ENCODE measurements around the gene PDXDC1.

The PDXDC1 gene

GRCh38 chr16:15031179-15031578, 56.4 kb downstream of the PDXDC1 start:
- H3K27me3 ChIP-seq (ENCODE audit: insufficient read depth, low read depth, severe bottlenecking), result no peaks in the 10 kb centered on the region
- H3K36me3 ChIP-seq, result peaks cover 55% of the 10 kb centered on the region
- no peak overlapping the region for H3K27ac ChIP-seq
- H3K4me3 ChIP-seq (ENCODE audit: low read depth, low read length), result no peak overlapping the region
- TF ChIP-seq CTCF (IDR thresholded peaks at IDR 0.05; ENCODE audit: low read depth, low read length), result no peak
- H3K9me3 ChIP-seq (ENCODE audit: severe bottlenecking), result no peaks in the 10 kb centered on the region
- DNase-seq, result no peak

GRCh38 chr16:15031586-15031985, 56.8 kb downstream of the PDXDC1 start:
- DNase-seq, result no peak
- Histone ChIP-seq H3K4me3 (ENCODE audit: low read depth, low read length) (no peak overlapping the region), H3K27me3 (ENCODE audit: insufficient read depth, low read depth, severe bottlenecking) (no peaks in the 10 kb centered on the region), H3K36me3 (peaks cover 59% of the 10 kb centered on the region), H3K27ac (no peak overlapping the region), H3K9me3 (ENCODE audit: severe bottlenecking) (no peaks in the 10 kb centered on the region)
- TF ChIP-seq CTCF (IDR thresholded peaks at IDR 0.05; ENCODE audit: low read depth, low read length), result no peak

DNA sequence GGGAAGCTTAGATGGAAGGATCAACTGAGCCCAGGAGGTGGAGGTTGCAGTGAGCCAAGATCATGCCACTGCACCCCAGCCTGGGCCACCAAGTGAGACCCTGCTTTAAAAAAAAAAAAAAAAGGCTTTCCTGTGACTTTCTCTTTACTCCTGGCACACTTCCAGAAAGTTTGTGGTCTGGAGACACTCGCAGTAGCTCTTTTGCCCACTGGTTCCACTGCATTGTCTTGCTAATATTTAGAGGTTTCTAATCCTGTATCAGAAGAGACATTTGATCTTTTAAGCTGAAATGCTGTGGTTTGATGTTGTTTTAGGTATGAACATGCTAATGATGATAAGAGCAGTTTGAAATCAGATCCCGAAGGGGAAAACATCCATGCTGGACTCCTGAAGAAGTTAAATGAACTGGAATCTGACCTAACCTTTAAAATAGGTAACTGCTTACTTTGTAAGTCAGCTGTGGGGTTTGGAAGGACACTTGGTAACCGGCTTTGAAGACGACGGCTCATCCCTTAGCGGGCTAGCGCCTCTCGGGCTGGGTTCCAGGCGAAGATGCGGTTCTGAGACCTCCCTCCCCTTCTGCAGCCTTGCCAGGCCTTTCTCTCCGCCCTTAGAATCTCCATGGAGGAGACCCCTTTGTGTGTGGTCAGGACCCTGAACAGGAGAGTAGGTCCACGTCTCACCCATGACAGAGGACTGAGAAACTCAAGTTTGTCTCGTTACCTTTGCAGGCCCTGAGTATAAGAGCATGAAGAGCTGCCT, 57.9 kb downstream of the PDXDC1 start:
- Histone ChIP-seq H3K36me3 (peaks cover 68% of the 10 kb centered on the region), H3K9me3 (ENCODE audit: severe bottlenecking) (no peaks in the 10 kb centered on the region), H3K27me3 (ENCODE audit: insufficient read depth, low read depth, severe bottlenecking) (no peaks in the 10 kb centered on the region), H3K4me3 (ENCODE audit: low read depth, low read length) (no peak overlapping the region), H3K27ac (no peak overlapping the region)
- DNase-seq, result no peak
- no peak for TF ChIP-seq CTCF (IDR thresholded peaks at IDR 0.05; ENCODE audit: low read depth, low read length)

- TF ChIP-seq CTCF (IDR thresholded peaks at IDR 0.05; ENCODE audit: low read depth, low read length), result no peak
- Histone ChIP-seq H3K27me3 (ENCODE audit: insufficient read depth, low read depth, severe bottlenecking) (no peaks in the 10 kb centered on the region), H3K36me3 (peaks cover 72% of the 10 kb centered on the region), H3K27ac (no peak overlapping the region), H3K9me3 (ENCODE audit: severe bottlenecking) (no peaks in the 10 kb centered on the region), H3K4me3 (ENCODE audit: low read depth, low read length) (no peak overlapping the region)
- DNase-seq, result no peak
Measured at GRCh38 chr16:15033309-15033707, 58.5 kb downstream of the PDXDC1 start.

- TF ChIP-seq CTCF (IDR thresholded peaks at IDR 0.05; ENCODE audit: low read depth, low read length), result no peak
- Histone ChIP-seq H3K4me3 (ENCODE audit: low read depth, low read length) (no peak overlapping the region), H3K27me3 (ENCODE audit: insufficient read depth, low read depth, severe bottlenecking) (no peaks in the 10 kb centered on the region), H3K27ac (no peak overlapping the region), H3K36me3 (peaks cover 70% of the 10 kb centered on the region), H3K9me3 (ENCODE audit: severe bottlenecking) (no peaks in the 10 kb centered on the region)
- DNase-seq, result no peak
Measured at GRCh38 chr16:15034266-15035162, 59.7 kb downstream of the PDXDC1 start.
